GM21367 (cell line): ENCODE data around the gene OSBPL7.

Experiments
- ATAC-seq: cut with Tn5 transposase; IDR thresholded peaks from one replicate; pipeline ENCODE4 v1.9.1; 2021; ENCODE audit not compliant: unreplicated experiment

OSBPL7 gene

DNA sequence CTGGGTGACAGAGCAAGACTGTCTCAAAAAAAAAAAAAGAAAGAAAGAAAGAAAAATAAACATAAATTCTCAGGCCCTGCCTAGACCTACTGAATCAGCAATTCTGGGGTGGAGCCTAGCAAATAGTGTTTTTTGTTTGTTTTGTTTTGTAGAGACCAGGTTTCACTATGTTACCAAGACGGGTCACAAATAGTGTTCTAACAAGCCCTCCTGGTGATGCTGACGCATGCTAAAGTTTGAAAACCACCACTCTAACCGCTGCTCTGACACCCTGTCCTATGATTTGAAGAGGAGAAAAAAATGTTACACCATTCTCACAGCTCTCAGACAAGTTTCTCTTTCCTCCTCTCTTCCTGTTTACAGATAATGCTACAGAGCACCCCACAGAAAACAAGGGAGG, 8.3 kb upstream of the OSBPL7 start:
- no peak for ATAC-seq

DNA sequence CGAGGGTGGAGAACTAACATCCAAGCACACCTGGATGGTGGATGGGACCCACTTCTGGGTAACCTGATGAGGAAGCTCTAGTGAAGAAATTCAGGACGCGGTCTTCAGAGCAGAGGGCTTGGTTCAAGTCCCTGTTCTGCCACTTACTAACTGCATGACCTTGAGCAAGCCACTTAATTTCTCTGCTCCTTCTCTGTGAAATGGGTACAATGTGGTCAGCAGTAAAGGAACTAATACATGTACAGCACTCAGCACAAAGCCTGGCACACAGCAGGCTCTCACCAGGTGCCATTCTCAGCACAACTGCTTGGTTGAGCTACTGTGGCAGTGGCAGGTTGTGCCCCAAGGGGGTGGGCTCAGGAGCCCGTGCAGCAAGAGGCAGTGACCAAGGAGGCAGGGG, 1.9 kb upstream of the OSBPL7 start:
- ATAC-seq: no peak

DNA sequence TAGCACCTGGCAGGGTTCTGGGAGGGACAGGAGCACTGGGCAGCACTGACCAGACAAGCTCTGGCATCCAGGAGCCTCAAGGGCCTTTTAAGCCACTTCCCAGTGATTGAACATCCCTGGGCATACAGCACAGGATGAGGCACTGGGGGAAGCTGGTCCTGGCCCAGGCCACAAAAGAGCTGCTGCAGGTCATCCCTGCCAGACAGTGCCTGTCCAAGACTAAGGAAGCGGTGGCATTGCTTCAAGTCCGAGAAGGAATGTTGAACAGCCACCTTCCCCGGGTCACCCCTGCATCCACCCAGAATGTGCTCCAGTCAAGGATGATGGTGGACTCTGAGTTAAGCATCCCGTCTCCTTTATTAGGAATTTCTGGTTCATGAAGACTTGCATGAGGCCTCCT, 1.2 kb upstream of the OSBPL7 start:
- ATAC-seq: no peak

DNA sequence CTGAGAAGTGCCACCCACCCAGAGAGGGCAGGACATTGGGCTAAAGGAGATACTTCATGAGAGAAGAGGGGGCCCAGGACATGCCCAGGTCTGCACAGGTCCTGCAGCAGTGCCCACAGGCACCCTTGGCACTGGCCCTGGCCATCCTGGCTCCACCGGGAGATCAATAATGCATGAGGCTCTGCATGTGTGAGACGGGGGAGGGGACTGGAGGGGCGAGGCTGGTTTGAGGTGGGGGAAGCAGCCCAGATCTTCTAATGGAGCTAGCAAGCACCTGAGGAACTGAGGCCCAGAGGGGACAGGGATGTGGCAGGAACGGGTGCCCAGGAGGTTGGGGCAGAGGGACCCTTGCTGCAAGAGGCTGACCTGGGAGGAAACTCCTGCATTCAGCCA, 567 bp downstream of the OSBPL7 start:
- ATAC-seq: no peak

DNA sequence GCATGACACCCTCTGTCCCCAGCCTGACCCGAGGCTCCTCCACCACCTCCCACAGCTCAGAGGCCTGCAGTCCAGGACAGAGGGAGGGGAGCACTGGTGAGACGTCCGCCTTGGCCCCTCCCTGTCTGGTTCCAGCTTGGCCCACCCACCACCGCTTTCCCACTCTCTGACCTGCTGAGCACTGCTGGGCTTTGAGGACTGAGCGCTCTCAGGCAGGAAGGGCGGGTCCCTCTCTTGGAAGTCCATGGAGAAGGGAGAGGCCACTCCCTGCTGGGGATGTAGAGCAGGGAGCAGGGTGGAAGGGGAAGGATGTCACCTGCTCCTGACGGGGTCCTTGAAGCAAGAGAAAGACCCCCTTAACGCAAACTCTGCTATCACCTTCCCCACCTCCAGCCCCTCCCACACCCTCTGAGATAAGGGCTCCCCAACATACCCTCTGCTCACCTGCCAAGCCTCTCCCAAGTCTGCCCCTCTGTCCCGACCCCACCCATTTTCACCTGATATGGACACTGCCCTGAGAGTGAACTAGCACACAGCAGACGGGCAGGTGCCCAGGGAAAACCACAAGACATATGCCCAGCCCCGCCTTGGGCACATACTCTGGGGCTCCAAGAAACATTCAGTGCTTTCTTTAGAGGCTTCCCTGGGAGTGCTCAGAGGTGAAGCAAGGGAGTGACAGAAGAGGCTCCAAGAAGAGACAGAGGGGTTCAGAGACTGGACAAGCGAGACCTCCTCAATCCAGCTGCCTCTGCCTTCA, 1.4 kb downstream of the OSBPL7 start:
- no peak for ATAC-seq

DNA sequence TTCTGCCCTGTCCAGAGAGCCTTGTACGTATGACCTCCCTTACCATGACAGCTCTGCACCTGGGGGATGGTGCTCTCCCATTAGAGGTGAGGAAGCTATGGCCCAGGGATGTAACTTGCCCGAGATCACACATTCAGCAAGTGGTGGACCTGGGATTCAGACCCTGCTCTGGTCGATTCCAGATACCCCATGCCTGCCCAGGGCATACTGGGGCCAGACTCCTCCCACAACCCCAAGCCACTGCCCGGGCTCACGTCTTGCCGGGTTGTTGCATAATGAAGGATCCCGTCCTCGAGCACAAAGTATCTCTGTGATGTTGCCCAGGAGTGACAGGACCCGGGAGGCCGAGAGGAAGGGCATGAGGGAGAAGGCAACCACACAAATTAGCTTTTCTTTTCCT, 2.1 kb downstream of the OSBPL7 start:
- no peak for ATAC-seq

DNA sequence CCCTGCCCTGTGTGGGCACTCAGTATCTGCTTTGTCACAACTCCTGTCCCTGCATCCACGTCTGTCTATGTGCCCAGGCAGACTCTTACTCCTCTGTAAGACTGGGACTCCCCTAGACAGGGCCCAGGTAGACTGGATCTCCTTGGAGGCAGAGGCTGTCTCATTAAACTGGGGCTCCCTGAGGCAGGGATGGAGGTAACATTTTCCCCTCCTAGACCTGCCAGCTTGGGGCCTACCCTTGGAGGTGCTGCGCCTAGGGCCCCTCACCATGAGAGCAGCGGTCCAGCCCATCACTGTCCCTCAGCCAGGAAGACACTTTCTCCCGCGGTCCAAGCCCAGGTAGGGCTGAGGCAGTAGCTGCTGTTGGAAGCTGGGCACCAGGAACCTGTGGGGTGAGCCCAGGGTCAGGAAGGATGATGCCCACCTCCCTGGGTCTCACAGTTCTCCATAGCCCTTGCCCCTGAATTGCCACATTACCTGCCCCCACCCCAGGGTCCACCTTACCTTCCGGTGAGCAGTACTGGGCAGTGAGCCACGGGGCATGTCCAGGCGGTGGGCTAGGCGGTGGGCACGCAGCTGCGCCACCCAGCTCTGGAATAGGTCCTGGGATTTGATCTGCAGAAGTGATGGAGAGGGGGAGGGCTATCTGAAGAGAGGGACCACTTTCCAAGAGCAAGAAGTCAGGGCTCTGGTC, 3.4 kb downstream of the OSBPL7 start:
- ATAC-seq: no peak

DNA sequence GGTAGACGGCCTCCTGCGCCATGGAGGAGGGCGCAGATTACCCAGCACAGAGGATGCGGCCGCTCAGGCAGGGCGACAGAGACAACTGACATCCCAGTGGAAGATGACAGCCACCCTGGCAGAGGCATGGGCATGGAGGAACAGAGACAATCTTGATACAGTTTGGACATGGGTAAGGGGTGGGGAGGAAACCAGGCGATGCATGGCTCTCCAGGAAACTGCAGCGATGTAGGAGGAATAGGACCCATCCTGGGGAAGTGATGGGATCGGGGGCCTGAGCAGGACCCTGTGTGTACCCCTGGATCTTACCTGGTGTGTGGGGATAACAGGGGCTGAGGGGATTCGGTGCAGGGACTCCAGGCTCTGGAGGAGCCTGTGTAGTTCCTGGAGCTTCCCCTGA, 4.6 kb downstream of the OSBPL7 start:
- ATAC-seq: no peak

DNA sequence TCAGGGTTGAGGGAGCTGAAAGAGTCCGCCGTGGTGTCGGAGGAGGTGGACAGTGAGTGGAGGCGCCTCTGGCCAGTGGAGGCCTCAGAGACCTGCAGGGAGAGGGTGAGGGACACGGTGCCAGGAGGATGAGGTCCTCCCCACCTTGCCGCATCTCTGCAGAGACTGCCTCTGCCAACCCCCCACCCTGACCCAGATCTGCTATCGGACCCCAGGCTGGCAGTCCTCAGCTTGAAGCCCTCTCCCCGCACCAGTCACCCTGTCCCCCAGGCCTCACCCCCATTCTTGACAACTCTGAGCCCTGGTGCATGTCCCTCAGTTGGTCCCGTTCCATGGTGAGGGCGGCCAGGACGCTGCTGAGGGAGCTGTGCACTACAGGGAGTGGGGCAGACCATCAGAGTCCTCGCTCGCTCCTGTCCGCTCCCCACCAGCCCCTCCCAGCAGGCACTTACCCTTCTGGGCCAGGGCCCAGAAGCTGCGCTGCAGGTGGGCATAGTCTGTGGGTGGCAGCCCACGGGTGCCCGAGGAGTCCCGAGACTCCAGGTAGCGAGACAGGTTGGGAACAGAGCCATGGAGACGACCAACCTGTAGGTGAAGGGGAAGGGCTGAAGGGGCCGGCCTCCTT, 5.4 kb downstream of the OSBPL7 start:
- no peak for ATAC-seq

DNA sequence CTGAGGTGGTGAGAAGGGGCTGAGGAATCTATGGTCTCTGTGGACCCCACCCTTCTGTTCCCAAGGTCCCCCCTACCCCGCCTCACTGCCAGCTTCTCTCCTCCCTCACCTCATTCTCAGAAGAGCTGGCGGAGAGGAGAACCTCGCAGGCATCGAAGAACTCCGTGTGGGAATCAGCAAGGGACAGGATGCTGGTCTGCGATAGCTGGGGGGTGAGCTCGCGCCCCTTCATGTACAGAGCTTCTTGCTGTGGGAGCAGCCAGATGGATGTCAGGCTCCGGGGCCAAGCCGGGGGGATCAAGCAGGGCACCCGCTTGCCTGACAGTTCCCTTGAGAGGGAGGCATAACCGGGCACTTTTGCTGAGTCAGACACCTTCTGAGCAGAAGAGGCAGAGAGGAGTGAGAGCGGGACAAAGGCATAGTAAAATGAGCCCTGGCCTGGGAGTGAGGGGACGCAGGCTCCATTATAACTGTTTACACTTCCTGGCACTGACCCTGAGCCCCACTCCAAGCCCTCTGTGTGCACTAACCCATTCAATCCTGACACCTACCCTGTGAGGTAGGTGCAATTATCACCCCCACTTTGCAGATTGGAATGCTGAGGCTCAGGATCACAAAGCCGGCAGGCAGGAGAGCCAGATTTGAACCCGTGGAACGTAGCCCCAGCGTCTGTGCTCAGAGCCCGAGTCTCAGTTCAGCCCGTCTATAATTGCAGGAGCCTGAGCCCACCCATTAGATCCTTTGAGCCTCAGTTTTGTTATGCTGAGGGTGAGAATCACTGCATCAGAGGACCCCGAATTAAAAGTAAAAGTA, 6.3 kb downstream of the OSBPL7 start:
- ATAC-seq: no peak

DNA sequence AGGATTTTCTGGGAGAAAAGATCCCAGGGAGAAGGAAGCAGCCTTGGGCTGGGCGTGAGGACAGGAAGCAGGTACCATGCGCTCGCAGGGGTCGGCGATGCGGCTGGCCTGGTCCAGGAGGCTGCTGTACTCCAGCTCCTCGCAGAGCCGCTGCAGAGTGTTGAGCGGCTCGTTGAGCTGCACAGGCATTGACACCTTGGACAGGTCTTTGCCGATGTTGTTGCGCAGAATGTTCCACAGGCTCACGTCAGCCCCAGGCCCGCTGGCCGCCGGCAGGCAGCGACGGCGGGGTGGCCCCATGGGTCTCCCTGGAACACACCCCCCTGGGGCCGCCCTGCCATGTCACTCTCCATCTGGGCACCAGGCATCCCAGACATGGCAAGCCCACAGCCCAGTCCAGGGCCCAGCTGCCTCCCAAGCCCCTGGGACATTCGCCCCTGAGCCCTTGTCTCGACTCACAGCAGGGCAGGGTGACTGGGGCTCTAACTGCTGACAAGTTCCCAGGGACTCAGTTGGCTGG, 8.0 kb downstream of the OSBPL7 start:
- ATAC-seq: no peak

DNA sequence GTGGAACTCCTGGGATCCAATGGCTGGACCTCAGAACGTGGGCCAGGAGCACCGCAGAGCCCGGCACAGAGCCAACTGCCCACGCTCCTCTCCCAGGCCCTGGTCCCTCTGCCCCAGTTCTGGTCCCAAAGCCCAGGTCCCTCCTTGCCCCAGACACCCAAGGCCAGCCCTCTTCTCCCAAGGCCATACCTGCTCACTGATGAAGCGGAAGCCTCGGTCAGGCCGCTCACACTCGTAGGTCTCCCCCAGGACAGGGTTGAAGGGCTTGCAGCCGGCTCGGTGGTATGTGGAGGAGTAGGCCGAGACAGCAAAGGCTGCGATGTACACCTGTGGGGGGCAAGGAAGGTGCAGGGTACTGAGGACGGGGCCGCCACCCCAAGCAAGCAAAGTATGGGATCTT, 8.5 kb downstream of the OSBPL7 start:
- no peak for ATAC-seq

DNA sequence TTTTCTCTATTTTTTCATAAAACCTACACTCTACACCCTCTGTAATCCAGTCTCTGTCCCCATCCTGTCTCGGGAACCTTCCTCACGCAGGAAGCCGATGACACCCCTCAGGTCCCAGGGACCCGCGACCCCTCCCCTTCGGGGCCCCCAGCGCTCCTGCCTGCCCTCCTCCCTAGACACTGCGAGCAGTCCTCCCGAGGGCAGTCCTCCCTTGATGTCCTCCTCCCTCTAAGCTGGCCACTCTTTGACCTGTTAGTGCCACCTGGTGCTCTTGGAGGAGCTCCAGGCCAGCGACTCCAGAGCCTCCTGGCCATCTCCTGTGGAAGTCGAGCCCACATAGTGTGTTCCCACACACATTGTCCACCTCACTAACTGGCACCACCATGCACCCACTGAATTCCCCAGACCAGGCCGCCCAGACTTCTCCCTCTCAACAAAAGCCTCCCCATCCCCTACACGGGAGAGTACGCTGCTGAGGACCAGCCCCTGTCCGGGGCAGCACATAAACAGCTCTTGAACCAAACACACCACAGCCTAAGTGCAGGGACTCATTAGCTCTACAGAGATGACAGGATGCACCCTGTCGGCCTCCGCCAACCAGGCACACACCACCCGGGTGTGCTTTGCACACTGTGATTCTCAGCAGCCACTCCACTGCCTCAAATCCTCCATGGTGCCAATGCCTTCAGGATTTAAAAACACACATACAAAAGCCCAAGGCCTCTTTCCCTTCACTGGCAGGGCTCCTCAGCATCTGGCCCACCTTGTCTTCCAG, 9.3 kb downstream of the OSBPL7 start:
- no peak for ATAC-seq

DNA sequence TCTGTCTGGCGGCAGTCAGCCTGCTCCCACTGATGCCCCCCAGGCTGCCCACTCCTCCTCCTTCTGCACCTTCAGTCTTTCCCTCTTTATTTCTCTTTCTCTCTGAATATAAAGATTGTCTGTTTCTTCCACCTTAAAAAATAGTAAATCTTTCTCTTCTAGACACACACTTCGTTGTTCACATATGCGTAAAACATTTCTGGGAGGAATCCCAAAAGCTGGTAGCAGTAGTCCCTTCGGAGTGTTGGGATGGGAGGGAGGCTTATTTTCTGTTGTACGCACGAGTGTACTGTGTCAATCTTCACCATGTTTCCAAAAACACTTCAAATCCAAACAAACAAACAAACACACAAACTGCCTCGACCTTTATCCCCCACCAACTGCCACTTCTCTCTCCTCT, 9.9 kb downstream of the OSBPL7 start:
- ATAC-seq: no peak

DNA sequence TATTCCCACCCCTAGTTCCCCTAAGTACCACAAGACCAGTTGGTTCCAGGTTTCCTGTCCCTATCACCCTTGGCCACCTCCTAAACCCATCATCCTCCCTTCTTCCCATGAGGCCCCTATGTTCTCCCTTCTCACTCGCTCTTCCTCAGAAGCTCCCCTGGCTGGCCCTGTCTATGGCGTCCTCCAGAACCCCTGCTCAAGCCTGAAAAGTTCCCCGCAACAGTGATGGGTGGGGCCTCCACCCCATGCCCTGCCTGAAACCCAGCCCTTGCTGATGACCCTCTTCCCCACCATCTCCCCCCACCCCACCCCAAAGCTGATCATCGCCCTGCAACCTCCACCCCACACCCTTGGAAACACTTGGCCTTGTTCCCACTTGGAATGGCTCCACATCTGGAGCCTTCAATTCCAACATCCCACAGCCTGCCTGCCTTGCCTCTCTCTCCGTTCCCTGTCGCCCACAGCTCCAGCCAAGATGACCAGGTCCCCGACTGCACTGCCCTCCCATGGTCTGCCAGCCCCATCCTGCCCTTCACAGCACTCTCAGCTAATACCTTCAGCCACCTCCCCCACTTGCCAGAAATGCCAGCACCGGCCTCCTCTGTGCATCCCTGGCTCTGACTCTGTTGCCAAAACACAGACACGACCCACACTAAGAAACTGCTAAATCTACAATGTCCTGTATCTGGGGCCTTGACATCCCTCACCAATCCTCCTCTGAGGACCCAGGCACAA, 10.5 kb downstream of the OSBPL7 start:
- no peak for ATAC-seq

DNA sequence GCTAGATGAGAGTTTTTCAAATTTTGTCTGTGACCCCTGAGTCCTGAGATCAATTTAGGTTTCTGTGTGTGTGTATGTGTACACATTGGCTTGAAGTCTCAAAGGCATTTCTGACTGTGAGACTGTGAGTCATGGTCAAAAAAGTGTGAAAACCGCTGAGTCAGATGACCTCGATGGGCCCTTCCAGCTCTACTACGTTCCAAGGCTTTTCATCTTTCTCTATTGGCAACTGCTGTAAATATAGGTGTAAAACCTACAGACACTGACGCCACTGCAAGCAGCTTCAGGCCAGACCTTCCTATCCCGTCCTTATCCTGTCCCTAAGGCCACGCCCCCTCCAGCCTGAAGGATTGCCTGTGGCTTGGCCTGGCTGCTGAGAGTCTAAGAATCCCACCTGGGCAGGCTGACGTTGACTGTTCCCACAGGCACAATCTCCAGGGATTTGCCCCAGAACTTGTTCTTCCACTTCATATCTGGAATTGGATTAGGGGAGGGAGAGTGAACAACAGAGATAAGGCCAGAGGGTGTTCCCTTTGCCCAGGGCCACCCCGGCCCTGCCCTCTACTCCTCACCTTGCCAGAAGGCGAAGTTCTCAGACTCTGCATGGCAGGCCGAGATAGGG, 11.3 kb downstream of the OSBPL7 start:
- ATAC-seq: no peak

DNA sequence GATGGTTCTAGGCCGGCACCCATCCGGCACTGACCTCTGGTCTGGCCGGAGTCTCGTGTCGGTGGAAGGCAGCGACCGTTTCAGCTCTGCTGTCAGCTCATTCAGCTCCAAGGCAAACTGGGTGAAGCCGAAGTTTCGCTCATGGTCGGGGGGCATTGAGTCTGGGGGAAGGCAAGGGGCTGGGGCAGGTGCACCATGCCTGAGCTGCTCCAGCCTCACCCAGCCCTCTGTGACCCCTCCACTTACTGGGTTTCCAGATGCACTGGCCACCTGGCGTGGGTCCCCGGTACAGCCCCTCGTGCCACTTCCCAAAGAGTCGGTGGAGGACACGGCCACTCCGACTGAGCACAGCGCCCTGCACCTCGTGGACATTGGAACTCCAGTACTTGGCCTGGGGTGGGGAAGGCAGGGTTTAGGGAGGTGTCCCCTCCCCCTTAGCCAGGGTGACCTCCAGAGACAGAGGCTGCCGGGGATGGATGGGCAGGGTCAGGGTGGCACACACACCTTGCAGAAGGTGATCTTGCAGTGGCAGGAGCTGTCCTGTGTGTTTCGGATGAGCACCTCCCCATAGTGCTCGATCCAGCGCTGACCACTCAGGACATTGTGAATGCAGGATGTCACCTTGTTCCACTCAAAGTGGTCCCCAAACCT, 12.6 kb downstream of the OSBPL7 start:
- ATAC-seq: no peak

DNA sequence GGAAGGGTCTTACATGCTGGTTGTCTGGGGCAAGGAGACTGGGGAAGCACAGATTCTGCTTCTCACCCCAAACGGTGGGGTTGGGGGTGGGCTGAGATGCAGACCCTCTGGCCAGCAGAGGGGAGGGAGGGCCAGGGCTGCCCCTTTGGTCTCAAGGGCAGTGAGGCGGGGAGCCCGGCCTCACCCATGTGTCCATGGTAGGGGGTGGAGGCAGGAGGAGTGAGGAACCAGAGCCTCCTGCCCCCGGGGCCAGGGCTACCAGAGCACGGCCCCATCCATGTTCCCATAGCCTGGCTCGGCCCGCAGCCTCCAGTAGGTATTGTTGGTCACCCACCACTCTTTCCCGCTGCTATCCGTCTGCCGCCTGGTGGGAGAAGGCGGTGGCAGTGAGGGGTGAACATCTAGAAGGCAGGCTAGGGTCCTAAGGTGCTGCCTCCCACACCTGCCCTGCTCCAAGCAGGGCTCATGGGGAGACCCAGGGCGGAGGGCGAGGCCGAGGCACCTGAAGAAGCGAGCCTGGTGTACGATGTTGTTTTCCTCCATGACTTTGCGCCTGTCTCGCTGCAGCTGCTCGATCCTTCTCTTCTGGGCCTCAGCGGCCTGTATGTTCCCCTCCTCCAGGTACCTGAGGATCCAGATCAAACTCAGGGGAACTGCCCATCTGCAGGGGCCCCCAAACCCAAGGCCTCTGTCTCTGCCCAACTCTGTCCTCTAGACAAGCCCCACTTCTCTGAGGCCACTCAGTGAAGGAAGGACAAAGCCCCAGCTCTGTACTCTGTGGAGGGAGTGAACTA, 13.4 kb downstream of the OSBPL7 start:
- no peak for ATAC-seq
